ENCODE measurements around the gene PDSS2.

Gene PDSS2

GRCh38 chr6:107114926-107115694, 344.3 kb downstream of the PDSS2 start, which contains the start of gene BEND3:
Gene BEND3, minus strand, starts transcription at chr6:107115515. Its CDS starts 16,230 bp downstream, at chr6:107099285.
- Mint-ChIP-seq H3K4me1 (ENCODE audit: low read depth) (peaks cover 18% of the 10 kb centered on the region), H3K9me3 (ENCODE audit: low read depth) (no peaks in the 10 kb centered on the region), H3K36me3 (peaks cover 1% of the 10 kb centered on the region), H3K4me3 (peak within 1 kb of the TSS; percentile 87), H3K27me3 (no peaks in the 10 kb centered on the region), H3K27ac (peak within 1 kb of the TSS; percentile 70)

GRCh38 chr6:107114213-107114925, 345.0 kb downstream of the PDSS2 start:
- Mint-ChIP-seq H3K27me3 (no peaks in the 10 kb centered on the region), H3K4me1 (ENCODE audit: low read depth) (peaks cover 18% of the 10 kb centered on the region), H3K4me3 (peak overlapping the region; percentile 87), H3K36me3 (peaks cover 2% of the 10 kb centered on the region), H3K9me3 (ENCODE audit: low read depth) (no peaks in the 10 kb centered on the region), H3K27ac (peak overlapping the region; percentile 68)

DNA sequence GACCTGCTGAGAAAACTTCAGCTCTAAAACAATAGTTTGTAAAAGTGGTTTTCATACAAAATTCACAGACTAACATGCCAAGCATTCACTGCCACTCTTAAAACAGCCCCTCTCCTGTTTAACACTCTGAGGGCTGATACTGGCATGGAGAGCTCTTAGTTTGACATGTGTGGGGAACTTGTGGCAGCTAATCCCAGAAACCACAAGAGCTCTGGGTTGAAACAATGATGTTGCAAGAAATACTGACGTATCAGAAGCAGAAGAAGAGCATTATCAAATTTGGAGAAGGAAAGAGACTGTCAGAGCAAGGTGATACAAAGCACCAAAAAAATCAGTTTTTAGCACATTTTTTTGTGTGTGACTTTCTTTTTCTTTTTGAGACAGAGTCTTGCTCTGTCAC, 349.2 kb downstream of the PDSS2 start:
- Mint-ChIP-seq H3K9me3 (ENCODE audit: low read depth) (no peaks in the 10 kb centered on the region), H3K27ac (no peak overlapping the region), H3K36me3 (peaks cover 2% of the 10 kb centered on the region), H3K4me3 (no peak overlapping the region), H3K4me1 (ENCODE audit: low read depth) (peaks cover 6% of the 10 kb centered on the region), H3K27me3 (no peaks in the 10 kb centered on the region)

DNA sequence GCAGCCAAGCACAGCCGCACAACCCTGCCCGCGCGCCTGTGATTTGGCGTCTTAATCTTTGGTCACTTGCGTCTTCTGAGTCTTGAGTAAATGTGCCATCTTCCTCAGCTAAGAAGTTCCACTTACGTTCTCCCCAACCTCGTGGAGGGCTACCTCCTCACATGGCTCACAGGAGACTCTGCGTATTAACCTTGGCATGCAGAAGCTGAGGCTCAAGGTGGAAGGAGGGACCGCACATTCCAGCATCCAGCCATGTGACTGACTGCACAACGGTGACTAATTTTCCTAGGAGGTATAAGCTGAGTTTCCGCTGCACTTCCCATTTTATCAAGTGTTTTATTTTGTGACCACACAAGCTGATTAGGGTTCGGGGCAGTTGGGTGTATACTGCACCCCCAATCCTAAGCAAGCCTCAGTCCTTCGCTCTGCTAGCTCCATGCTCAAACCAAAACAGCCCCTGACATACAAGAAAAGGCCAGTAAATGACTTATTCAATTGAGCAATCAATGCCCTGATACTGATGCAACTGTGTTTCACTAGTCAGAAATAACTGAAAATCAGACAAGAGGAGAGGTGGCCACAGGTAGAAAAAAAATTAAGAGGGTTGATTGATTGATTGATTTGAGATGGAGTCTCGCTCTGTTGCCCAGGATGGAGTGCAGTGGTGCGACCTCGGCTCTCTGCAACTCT, 351.0 kb downstream of the PDSS2 start:
- peaks cover 2% of the 10 kb centered on the region for H3K36me3 Mint-ChIP-seq
- no peaks in the 10 kb centered on the region for H3K4me1 Mint-ChIP-seq (ENCODE audit: low read depth)
- H3K27ac Mint-ChIP-seq: no peak overlapping the region
- H3K9me3 Mint-ChIP-seq (ENCODE audit: low read depth): no peaks in the 10 kb centered on the region
- no peaks in the 10 kb centered on the region for H3K27me3 Mint-ChIP-seq
- H3K4me3 Mint-ChIP-seq: no peak overlapping the region

DNA sequence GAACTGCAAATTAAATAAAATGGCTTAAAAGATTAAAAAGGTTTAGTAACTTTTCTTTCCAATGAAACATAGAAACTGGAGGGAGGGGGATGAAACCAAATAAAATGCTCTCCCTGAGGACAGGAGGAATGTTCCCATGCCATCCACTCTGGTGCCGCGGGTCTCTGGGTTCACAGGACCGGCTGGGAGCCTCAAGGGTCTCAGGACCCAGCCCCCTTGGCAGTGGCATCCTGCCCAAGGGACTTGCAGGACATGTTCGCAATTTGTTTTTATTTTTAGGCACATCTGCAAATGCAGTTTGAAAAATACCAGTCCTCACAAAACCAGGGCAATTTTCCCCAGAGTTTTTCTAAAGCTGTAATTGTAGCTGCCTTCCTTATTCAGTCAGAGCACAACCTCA, 351.6 kb downstream of the PDSS2 start:
- Mint-ChIP-seq H3K9me3 (ENCODE audit: low read depth) (no peaks in the 10 kb centered on the region), H3K4me1 (ENCODE audit: low read depth) (no peaks in the 10 kb centered on the region), H3K27me3 (no peaks in the 10 kb centered on the region), H3K36me3 (peaks cover 2% of the 10 kb centered on the region), H3K27ac (no peak overlapping the region), H3K4me3 (no peak overlapping the region)

DNA sequence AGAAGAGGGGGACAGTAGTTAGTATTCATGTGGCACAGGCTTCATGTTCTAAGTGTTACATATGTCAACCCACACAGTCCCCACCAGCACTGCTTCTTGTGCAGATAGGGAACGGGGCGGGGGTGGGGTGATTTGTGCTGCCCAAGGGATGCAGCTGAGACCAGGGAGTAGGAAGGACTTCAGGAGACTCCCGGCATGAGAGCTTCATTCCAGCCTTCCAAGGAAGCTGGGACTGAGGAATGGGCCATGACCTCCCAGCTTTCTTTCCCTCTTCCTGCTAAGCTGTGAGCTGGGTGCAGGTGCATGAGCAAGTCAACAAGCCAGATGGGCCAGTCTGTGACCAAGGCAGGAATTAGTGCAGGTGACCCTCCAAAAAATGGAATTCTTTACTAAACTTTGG, 353.2 kb downstream of the PDSS2 start:
- no peaks in the 10 kb centered on the region for H3K9me3 Mint-ChIP-seq (ENCODE audit: low read depth)
- H3K27me3 Mint-ChIP-seq: no peaks in the 10 kb centered on the region
- peaks cover 2% of the 10 kb centered on the region for H3K36me3 Mint-ChIP-seq
- no peaks in the 10 kb centered on the region for H3K4me1 Mint-ChIP-seq (ENCODE audit: low read depth)
- H3K27ac Mint-ChIP-seq: no peak overlapping the region
- no peak overlapping the region for H3K4me3 Mint-ChIP-seq

DNA sequence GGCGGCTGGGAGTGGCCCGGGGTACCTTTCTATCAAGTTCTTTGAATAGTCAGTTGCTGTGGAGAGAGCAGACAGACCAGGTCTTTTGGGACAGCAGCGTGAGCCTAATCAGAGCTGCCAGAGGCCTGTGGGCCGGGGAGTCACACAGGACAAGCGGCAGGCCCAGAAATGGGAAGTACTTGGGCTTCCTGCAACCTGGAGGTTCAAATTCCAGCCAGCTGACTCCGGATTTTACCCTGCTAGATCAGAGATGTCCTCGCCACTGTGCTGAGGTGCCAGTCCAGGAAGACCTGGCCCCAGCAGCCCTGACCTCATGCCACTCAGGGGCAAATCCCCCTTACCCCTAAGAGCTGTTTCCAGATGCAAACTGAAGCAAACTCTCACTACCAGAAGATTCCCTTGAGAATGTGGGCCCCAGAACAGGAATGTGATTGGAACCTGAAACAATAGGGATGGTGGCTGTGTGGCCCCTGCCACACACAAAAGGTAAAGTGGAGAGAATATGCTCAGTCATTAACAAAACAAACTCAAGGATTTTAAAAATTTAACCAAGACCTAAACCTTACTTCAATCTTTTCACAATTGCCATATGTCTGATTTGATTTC, 353.8 kb downstream of the PDSS2 start:
- H3K36me3 Mint-ChIP-seq: peaks cover 2% of the 10 kb centered on the region
- no peaks in the 10 kb centered on the region for H3K27me3 Mint-ChIP-seq
- no peak overlapping the region for H3K4me3 Mint-ChIP-seq
- H3K4me1 Mint-ChIP-seq (ENCODE audit: low read depth): no peaks in the 10 kb centered on the region
- H3K27ac Mint-ChIP-seq: no peak overlapping the region
- H3K9me3 Mint-ChIP-seq (ENCODE audit: low read depth): no peaks in the 10 kb centered on the region

DNA sequence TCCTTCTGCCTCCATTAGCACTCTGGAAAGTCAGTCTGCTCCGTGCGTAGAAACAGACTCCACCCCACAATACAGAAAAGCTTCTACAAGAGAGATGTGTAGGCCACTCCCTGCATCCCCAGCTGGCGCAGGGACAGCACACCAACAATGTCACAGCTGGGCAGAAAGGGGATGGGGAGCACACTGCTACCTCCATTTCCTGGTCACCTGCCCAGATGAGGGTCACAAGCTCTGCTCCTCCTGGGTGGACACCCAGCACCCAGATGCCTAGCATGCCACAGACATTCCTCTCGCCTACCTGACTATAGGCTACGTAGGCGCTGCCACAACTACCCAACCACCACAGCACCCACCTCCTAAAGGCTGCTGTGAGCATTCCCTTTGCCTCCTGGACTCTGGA, 356.3 kb downstream of the PDSS2 start:
- no peaks in the 10 kb centered on the region for H3K9me3 Mint-ChIP-seq (ENCODE audit: low read depth)

More for the DNA sequence above, 356.3 kb downstream of the PDSS2 start:
- peaks cover 1% of the 10 kb centered on the region for H3K36me3 Mint-ChIP-seq
- H3K4me1 Mint-ChIP-seq (ENCODE audit: low read depth): peaks cover 8% of the 10 kb centered on the region
- no peak overlapping the region for H3K4me3 Mint-ChIP-seq
- no peak overlapping the region for H3K27ac Mint-ChIP-seq
- H3K27me3 Mint-ChIP-seq: no peaks in the 10 kb centered on the region

Data from activated naive CD8-positive, alpha-beta T cell (primary cell).